GM10266 (cell line): ENCODE measurements around the gene PSORS1C1.
A peak's percentile ranks its signal among the peaks of the same experiment; 100 is the strongest.

Experiments used
- DNase-seq: peaks from one replicate; pipeline ENCODE4 v3.0.0; 2012; ENCODE audit errors: extremely low spot score
- TF ChIP-seq, protein P1 (sequence below): IDR thresholded peaks from 2 replicates; pipeline ENCODE4 v1.5.1; 2012; ENCODE audit warnings: mild to moderate bottlenecking, low read depth; ENCODE audit not compliant: control insufficient read depth, insufficient read depth; ENCODE audit errors: missing control alignments

Gene PSORS1C1

DNA sequence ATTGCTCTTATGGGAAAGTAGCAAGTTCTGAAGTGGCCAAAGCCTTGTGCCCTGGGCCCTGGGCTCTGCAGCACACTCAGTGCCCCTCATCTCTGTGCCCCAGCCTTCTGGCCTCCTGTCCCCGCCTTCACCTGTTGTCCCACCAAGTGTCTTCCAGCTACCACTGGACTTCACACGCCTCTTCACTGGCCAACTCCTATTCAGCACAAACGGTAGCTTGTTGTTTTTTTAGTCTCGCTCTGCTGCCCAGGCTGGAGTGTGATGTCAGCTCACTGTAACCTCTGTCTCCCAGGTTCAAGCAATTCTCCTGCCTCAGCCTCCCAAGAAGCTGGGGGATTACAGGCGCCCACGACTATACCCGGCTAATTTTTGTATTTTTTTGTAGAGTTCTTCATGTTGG lies 38.2 kb downstream of the PSORS1C1 start:
- TF ChIP-seq, protein P1, sequence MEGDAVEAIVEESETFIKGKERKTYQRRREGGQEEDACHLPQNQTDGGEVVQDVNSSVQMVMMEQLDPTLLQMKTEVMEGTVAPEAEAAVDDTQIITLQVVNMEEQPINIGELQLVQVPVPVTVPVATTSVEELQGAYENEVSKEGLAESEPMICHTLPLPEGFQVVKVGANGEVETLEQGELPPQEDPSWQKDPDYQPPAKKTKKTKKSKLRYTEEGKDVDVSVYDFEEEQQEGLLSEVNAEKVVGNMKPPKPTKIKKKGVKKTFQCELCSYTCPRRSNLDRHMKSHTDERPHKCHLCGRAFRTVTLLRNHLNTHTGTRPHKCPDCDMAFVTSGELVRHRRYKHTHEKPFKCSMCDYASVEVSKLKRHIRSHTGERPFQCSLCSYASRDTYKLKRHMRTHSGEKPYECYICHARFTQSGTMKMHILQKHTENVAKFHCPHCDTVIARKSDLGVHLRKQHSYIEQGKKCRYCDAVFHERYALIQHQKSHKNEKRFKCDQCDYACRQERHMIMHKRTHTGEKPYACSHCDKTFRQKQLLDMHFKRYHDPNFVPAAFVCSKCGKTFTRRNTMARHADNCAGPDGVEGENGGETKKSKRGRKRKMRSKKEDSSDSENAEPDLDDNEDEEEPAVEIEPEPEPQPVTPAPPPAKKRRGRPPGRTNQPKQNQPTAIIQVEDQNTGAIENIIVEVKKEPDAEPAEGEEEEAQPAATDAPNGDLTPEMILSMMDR, result no peak
- DNase-seq, result no peak

DNA sequence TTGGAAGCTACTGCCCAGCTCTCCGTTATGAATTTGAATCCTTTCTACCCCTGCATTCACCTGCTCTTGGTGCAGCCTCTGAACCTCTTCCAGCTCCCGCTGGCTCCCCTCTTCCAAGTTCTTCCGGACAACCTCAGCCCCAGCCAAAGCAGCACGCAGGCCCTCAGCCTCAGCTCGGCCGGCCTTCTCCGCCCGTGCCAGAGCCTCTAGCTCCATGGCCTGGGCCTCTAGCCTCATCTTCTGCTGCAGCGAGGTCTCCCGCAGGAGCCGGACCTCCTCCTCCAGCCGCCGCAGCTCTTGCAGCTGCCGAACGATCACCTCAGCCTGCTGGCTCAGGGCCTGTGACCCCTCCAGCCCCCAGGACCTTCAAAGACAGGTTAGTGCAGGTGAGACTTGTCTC lies 39.8 kb downstream of the PSORS1C1 start:
- TF ChIP-seq, protein P1, result no peak
- no peak for DNase-seq

DNA sequence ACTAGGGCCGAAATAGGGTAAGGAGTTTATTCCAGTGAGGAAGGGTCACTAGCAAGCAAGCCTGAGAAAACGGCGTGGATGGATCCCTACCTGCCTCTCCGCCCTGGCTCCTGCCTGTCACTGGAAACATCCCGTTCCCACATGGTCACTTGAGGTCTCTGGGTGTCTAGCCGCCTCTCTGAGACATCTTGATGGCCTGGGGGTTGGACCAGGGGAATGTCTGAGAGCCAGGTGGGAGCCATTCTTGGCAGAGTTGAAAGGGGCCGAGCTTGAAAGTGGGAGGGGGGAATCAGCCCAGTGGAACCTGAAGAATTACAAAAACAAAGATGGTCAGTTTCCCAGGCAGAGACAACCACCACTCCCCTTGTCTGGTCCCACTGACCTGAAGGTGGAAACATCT lies 42.0 kb downstream of the PSORS1C1 start:
- no peak for DNase-seq
- TF ChIP-seq, protein P1, result no peak

DNA sequence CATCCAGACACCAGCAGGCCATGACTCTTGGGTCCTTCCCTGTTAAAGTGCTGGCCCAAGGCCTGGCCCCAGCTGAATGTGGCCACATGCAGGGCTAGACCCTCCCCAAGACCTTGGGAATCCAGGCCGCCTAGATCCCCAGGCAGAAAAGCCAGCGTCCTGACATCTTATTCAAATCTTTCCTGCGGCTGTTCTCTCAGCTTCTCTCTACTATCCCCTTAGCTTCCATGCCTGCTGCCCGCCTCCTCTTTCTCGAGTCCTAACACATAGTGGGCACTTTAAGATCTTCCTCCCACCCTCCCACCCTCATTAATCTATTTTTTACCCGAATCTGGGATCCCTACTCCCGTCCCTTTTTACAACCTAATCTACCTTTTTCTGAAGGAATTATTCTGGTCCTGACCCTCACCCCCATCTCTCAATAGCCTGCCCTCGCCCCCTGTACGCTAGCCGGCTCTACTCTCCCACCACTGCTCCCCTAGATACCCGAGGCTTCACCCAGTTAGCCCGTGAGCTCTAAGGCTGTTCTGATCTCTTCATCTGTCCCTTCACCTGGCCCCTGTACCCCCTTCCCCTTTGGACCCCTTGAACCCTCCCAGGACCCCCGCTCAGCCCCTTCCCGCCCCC lies 43.0 kb downstream of the PSORS1C1 start, which contains the start of gene CCHCR1:
CCHCR1 (minus strand) TSS at position 290 of the 627 bp plus-strand sequence; CDS start at position 88, 202 bp downstream.
- TF ChIP-seq, protein P1, result no peak
- no peak for DNase-seq

DNA sequence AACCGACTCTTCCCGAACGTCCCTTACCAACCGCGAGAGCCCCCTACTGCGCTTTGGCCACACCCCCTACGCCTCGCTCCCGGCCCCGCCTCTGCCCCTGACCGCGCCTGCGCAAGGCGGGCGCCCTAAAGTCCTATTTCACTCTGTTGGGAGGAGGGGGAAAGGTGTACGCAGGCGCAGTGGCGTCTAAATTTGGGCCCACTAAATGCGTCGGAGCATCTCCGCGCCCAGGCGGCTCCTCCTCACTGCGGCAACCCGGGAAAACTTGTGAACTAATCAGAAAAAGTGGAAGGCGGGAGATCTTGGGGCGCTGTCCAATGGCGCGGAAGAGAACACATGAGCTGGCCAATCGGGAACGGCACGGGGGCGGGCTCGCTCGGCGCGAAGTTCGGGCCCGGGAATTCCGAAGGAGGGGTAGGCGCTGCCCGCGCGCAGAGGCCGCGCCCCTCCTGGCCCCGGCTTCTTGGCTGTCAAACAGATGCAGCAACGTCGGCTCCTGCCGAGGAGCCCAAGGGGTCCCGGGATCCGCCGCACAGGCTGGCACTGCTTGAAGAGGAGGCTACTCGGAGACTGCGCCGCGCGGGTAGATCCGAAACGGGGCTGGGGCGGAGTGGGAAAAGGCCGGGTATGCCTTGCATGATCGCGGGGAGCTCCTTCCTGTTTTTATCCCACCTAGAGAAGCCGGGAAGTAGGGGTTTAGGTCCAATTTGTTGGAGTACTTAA lies 43.7 kb downstream of the PSORS1C1 start, which contains the start of gene TCF19:
TCF19 (plus strand) TSS at position 450 of the 723 bp plus-strand sequence. CDS start 881 bp downstream, outside the sequence.
- peak; percentile 99 for DNase-seq
- TF ChIP-seq, protein P1, result no peak

DNA sequence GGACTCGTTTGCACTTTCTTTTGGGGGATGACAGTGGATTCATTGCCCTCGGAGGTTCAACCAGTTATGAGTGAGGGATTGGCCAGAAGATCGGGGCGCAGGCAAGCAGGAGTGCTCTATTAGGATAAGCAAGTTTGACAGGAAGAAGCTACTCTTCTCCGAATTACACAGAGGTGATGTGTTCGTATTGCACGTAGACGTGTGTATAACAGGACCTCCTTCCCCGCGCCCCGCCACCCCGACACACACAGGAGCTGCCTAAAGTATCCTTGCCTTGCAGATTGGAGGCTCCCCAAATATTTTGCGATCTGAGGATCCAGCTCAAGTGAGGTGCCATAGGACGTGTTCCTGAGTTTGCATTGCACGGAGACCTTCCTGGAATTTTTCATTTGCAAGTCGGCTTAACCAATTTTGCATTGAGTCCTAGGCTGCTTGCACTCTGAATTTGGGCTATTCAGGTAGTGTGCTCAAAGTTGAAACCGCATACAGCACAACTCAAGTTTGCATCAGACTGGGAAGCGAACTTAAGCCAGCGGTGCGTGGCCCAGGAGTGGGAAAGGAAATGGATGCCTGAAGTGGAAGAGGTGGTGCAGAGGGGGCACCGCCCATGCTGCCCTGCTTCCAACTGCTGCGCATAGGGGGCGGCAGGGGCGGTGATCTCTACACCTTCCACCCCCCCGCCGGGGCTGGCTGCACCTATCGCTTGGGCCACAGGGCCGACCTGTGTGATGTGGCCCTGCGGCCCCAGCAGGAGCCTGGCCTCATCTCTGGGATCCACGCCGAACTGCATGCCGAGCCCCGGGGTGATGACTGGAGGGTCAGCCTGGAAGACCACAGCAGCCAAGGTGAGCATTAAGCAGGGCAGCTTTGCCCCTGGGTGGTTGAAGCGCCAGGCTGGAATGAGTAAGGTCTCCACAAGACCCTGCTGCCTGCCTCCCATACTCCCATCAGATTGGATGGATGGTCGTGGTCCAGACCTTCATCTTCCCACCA lies 44.6 kb downstream of the PSORS1C1 start:
- no peak for DNase-seq
- TF ChIP-seq, protein P1, result peak; percentile 22
